ENCODE results near the gene COL24A1.

DNA sequence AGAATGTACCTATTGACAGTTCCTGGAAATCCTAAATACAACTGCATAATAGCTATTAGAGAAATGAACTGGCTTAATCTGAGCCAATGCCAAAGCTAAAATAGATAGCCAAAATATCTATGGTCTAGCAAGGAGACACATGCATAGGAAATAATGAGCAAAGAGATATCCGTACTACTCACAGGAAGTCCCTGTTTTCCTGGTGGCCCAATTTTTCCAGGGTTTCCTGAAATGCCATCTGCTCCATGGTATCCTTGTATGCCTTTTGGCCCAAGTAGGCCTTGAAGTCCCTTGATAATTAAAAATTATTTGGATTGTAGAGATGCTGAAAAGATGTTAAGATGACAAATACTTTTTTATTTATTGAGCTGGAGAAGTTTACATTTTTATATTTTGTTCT is 340.0 kb downstream of the COL24A1 start:
- TF ChIP-seq EZH2 (IDR thresholded peaks at IDR 0.05) (no peak), POLR2AphosphoS5 (IDR thresholded peaks at IDR 0.05; ENCODE audit: borderline replicate concordance, low read depth, low read length) (no peak), FOXP2 (optimal IDR thresholded peaks at IDR 0.05; ENCODE audit: control extremely low read depth, extremely low read length, insufficient read depth) (no peak)
